Measurements from ENCODE around the gene GALNS. TPM values are rescaled to one million over a fixed set of nuclear protein-coding genes. Genes with fewer than 3 reads are reported as not detected.
A peak's percentile ranks its signal among the peaks of the same experiment; 100 is the strongest.
"Not testable (repeated sequence)": the region's sequence is repeated elsewhere in the genome, so short reads cannot be mapped to it uniquely, and the experiment has no call there.

Gene GALNS
- total RNA-seq, 1 experiment from 2014 or later, result 10.4 TPM

DNA sequence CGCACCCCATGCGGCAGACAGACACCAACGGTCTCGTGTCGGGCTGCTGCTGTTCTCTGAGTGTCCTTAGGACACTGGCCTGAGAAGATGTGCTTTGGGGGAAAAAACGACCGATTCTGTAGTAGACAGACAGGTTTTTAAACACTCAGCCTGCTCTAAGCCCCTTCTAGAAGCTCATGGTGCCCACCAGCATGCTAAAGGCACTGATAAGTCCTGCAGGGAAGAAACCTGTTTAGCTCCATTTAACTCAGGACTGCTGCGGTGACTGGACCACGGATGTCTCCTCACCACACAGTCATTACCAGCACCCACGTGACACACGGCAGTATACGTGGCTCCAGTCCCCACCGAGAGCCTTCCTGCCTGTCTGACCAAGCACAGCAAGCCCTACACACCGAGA is 26.0 kb downstream of the GALNS start:
- no peaks in the 10 kb centered on the region for H3K36me3 ChIP-seq
- H3K9me3 ChIP-seq (replicated peaks), result no peaks in the 10 kb centered on the region
- no peaks in the 10 kb centered on the region for H3K4me1 ChIP-seq
- H3K27me3 ChIP-seq, result no peaks in the 10 kb centered on the region
- DNase-seq, result no peak
- H3K27ac ChIP-seq, result no peak overlapping the region
- no peak overlapping the region for H3K4me3 ChIP-seq

- Histone ChIP-seq H3K4me3 (no peak overlapping the region), H3K36me3 (no peaks in the 10 kb centered on the region), H3K9me3 (replicated peaks) (no peaks in the 10 kb centered on the region), H3K27me3 (no peaks in the 10 kb centered on the region), H3K27ac (no peak overlapping the region), H3K4me1 (no peaks in the 10 kb centered on the region)
- no peak for DNase-seq
These were observed 26.5 kb downstream of the GALNS start for GRCh38 chr16:88830258-88830657.

DNA sequence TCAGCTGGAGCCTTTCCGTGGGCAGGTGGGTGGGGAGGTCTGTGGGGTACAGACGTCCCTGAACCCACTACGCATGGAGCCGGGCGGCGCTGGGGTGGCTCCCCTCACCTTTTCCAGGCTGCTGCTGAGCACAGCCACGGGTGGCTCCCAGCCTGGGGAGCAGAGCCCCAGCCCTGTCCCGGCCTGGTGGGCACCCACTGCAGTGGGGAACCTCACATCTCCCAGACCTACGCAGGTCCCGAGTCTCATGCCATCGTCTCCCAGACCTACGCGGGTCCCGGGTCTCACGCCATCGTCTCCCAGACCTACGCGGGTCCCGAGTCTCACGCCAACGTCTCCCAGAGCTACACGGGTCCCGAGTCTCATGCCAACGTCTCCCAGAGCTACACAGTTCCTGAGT is 28.0 kb downstream of the GALNS start:
- Histone ChIP-seq H3K9me3 (replicated peaks) (no peaks in the 10 kb centered on the region), H3K27ac (no peak overlapping the region), H3K4me3 (no peak overlapping the region), H3K4me1 (no peaks in the 10 kb centered on the region), H3K27me3 (no peaks in the 10 kb centered on the region), H3K36me3 (no peaks in the 10 kb centered on the region)
- DNase-seq, result no peak

GRCh38 chr16:88827727-88828126 is 29.0 kb downstream of the GALNS start:
- H3K4me3 ChIP-seq, result no peak overlapping the region
- no peaks in the 10 kb centered on the region for H3K27me3 ChIP-seq
- no peaks in the 10 kb centered on the region for H3K4me1 ChIP-seq
- no peaks in the 10 kb centered on the region for H3K9me3 ChIP-seq (replicated peaks)
- no peak for DNase-seq
- no peaks in the 10 kb centered on the region for H3K36me3 ChIP-seq
- no peak overlapping the region for H3K27ac ChIP-seq

- Histone ChIP-seq H3K4me3 (no peak overlapping the region), H3K36me3 (no peaks in the 10 kb centered on the region), H3K27ac (no peak overlapping the region), H3K9me3 (replicated peaks) (no peaks in the 10 kb centered on the region), H3K4me1 (no peaks in the 10 kb centered on the region), H3K27me3 (no peaks in the 10 kb centered on the region)
- DNase-seq, result no peak
These were observed 30.5 kb downstream of the GALNS start for GRCh38 chr16:88826070-88826840.

DNA sequence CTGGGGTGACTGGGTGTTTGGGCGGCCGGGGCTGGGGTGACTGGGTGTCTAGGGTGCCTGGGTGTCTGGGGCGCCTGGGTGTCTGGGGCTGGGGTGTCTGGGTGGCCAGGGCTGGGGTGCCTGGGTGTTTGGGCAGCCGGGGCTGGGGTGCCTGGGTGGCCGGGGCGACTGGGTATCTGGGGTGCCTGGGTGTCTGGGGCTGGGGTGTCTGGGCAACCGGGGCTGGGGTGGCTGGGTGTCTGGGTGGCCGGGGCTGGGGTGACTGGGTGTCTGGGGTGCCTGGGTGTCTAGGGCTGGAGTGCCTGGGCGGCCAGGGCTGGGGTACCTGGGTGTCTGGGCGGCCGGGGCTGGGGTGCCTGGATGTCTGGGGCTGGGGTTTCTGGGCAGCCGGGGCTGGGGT is 31.6 kb downstream of the GALNS start:
- Histone ChIP-seq H3K27me3 (no peaks in the 10 kb centered on the region), H3K36me3 (no peaks in the 10 kb centered on the region), H3K4me3 (no peak overlapping the region), H3K9me3 (replicated peaks) (no peaks in the 10 kb centered on the region), H3K4me1 (no peaks in the 10 kb centered on the region), H3K27ac (no peak overlapping the region)
- no peak for DNase-seq

- Histone ChIP-seq H3K27ac (no peak overlapping the region), H3K36me3 (no peaks in the 10 kb centered on the region), H3K4me1 (no peaks in the 10 kb centered on the region), H3K4me3 (no peak overlapping the region), H3K9me3 (replicated peaks) (no peaks in the 10 kb centered on the region), H3K27me3 (no peaks in the 10 kb centered on the region)
- no peak for DNase-seq
These were observed 32.3 kb downstream of the GALNS start for GRCh38 chr16:88824256-88825077.

GRCh38 chr16:88823646-88824045 is 33.1 kb downstream of the GALNS start:
- not testable (repeated sequence) for H3K9me3 ChIP-seq (replicated peaks); H3K36me3 ChIP-seq; DNase-seq; H3K27me3 ChIP-seq; H3K4me3 ChIP-seq; H3K4me1 ChIP-seq; H3K27ac ChIP-seq

- Histone ChIP-seq H3K9me3 (replicated peaks) (no peaks in the 10 kb centered on the region), H3K27me3 (no peaks in the 10 kb centered on the region), H3K4me3 (no peak overlapping the region), H3K36me3 (no peaks in the 10 kb centered on the region), H3K4me1 (no peaks in the 10 kb centered on the region), H3K27ac (no peak overlapping the region)
- no peak for DNase-seq
These were observed 34.3 kb downstream of the GALNS start for GRCh38 chr16:88822281-88823040.

DNA sequence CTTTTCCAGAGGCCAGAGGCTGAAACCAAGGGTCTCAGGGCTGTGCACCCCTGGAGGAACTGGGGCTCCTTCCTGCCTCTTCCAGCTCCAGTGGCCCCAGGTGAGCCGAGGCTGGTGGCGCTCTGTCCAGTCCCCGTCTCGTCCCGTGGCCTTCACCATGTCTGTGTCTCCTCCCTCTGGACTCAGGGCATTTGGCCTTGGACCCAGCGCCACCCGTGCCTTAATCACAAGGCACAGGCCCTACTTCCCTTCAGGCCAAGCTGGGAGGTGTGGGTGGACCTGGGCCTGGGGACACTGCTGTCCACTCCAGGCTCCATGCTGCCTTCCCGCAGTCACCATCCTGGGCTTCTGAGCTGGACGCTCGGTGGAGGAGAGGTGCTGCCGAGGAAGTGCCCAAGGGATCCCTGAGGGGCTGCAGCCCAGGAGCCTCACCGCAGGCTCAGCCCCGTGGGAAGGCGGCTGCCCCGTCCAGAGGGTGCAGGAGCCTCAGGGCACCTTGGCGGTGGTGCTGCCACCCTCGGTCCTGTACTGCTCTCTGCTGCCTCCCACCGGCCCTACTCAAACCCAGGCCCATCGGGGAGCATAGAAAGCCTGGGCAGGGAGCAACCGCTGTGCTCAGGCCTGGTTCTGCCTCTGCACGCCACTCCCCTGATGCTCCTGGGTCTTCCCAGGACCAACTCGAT is 35.4 kb downstream of the GALNS start:
- H3K9me3 ChIP-seq (replicated peaks), result no peaks in the 10 kb centered on the region
- no peak for DNase-seq
- H3K27me3 ChIP-seq, result no peaks in the 10 kb centered on the region
- H3K36me3 ChIP-seq, result no peaks in the 10 kb centered on the region
- no peaks in the 10 kb centered on the region for H3K4me1 ChIP-seq
- H3K4me3 ChIP-seq, result no peak overlapping the region
- no peak overlapping the region for H3K27ac ChIP-seq

DNA sequence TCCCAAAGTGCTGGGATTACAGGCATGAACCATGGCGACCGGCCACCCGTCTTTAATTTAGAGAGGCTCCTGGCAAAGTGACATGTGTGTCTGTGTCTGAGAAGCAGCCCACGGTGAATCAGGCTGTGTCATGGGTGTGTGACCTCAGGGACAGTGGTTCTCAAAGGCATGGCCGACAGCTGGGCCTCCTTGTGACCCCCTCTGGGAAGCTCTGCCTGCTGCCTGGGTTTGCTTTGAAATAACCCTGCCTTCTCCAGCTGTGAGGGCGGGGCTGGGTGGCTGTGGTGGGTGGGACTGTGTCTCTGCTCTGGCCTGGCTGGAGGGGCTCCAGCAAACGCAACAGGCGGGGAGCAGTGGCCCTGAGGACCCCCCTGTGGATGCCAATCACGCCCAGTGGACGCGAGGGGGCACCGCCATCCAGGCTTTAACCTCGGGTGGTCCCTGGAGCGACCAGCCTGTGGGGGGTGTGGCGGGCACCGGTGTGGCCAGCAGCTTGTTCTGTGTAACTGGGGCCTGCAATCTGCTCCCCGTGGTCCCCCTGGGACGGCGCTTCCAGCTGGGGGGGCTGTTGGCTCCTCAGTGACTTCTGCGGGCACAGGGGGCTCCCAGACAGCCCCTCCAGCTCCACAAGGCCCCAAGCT is 36.2 kb downstream of the GALNS start:
- no peaks in the 10 kb centered on the region for H3K27me3 ChIP-seq
- H3K4me1 ChIP-seq, result no peaks in the 10 kb centered on the region
- no peak for DNase-seq
- H3K4me3 ChIP-seq, result no peak overlapping the region
- H3K9me3 ChIP-seq (replicated peaks), result no peaks in the 10 kb centered on the region
- no peaks in the 10 kb centered on the region for H3K36me3 ChIP-seq
- no peak overlapping the region for H3K27ac ChIP-seq

GRCh38 chr16:88819126-88819525 is 37.6 kb downstream of the GALNS start:
- H3K4me3 ChIP-seq, result no peak overlapping the region
- H3K36me3 ChIP-seq, result no peaks in the 10 kb centered on the region
- DNase-seq, result no peak
- no peaks in the 10 kb centered on the region for H3K9me3 ChIP-seq (replicated peaks)
- no peaks in the 10 kb centered on the region for H3K4me1 ChIP-seq
- no peak overlapping the region for H3K27ac ChIP-seq
- H3K27me3 ChIP-seq, result no peaks in the 10 kb centered on the region

GRCh38 chr16:88818575-88818874 is 38.2 kb downstream of the GALNS start:
- H3K27ac ChIP-seq, result no peak overlapping the region
- DNase-seq, result no peak
- no peak overlapping the region for H3K4me3 ChIP-seq
- H3K27me3 ChIP-seq, result no peaks in the 10 kb centered on the region
- no peaks in the 10 kb centered on the region for H3K9me3 ChIP-seq (replicated peaks)
- H3K4me1 ChIP-seq, result no peaks in the 10 kb centered on the region
- no peaks in the 10 kb centered on the region for H3K36me3 ChIP-seq

GRCh38 chr16:88817785-88818574 is 38.8 kb downstream of the GALNS start:
- no peaks in the 10 kb centered on the region for H3K27me3 ChIP-seq
- DNase-seq, result peak in 1 of 2 experiments; percentile 29
- H3K36me3 ChIP-seq, result no peaks in the 10 kb centered on the region
- H3K27ac ChIP-seq, result no peak overlapping the region
- H3K4me1 ChIP-seq, result no peaks in the 10 kb centered on the region
- H3K9me3 ChIP-seq (replicated peaks), result no peaks in the 10 kb centered on the region
- H3K4me3 ChIP-seq, result no peak overlapping the region

Data from SJCRH30 (cell line).